Measurements from ENCODE around the gene RNASE7.

The RNASE7 gene

DNA sequence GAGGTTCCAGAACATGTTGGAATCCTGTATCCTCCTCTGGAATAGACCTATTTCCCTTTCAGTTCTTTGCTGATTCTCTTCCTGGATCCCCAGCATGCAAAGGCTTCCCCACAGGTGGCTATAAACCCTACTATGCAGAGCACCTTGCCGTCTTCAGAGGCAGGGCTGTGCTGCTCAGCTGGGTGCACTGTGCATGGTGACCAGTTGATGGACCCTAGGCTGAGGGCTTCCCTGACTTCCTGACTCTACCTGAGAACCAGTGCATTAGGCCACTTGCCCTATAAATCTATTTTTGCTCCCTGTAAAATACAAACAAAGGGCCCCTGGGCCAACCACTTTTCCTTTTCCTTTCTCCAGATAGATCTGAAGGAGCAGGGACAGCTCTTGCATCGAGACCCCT lies 42.2 kb downstream of the RNASE7 start:
- H2AFZ ChIP-seq (ENCODE audit: low read depth, low read length): no peak overlapping the region
- H3K36me3 ChIP-seq (replicated peaks; ENCODE audit: low read depth, low read length): peaks cover 32% of the 10 kb centered on the region
- no peak overlapping the region for H3K4me3 ChIP-seq (ENCODE audit: low read length)
- TF ChIP-seq EZH2phosphoT487 (IDR thresholded peaks at IDR 0.05; ENCODE audit: low read depth): no peak
- TF ChIP-seq, protein P1, sequence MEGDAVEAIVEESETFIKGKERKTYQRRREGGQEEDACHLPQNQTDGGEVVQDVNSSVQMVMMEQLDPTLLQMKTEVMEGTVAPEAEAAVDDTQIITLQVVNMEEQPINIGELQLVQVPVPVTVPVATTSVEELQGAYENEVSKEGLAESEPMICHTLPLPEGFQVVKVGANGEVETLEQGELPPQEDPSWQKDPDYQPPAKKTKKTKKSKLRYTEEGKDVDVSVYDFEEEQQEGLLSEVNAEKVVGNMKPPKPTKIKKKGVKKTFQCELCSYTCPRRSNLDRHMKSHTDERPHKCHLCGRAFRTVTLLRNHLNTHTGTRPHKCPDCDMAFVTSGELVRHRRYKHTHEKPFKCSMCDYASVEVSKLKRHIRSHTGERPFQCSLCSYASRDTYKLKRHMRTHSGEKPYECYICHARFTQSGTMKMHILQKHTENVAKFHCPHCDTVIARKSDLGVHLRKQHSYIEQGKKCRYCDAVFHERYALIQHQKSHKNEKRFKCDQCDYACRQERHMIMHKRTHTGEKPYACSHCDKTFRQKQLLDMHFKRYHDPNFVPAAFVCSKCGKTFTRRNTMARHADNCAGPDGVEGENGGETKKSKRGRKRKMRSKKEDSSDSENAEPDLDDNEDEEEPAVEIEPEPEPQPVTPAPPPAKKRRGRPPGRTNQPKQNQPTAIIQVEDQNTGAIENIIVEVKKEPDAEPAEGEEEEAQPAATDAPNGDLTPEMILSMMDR (IDR thresholded peaks at IDR 0.05; ENCODE audit: low read depth, low read length): no peak
- H3K9me3 ChIP-seq (ENCODE audit: insufficient read depth, low read length): no peaks in the 10 kb centered on the region
- H4K20me1 ChIP-seq (ENCODE audit: insufficient read depth, low read length): no peaks in the 10 kb centered on the region
- H3K9ac ChIP-seq (ENCODE audit: low read length): no peak overlapping the region
- H3K27ac ChIP-seq (ENCODE audit: low read length): no peak overlapping the region
- no peaks in the 10 kb centered on the region for H3K27me3 ChIP-seq (ENCODE audit: low read depth, low read length)
- no peaks in the 10 kb centered on the region for H3K4me1 ChIP-seq (ENCODE audit: low read length)
- no peaks in the 10 kb centered on the region for H3K79me2 ChIP-seq (ENCODE audit: low read length)
- H3K4me2 ChIP-seq (ENCODE audit: low read length): no peak overlapping the region

DNA sequence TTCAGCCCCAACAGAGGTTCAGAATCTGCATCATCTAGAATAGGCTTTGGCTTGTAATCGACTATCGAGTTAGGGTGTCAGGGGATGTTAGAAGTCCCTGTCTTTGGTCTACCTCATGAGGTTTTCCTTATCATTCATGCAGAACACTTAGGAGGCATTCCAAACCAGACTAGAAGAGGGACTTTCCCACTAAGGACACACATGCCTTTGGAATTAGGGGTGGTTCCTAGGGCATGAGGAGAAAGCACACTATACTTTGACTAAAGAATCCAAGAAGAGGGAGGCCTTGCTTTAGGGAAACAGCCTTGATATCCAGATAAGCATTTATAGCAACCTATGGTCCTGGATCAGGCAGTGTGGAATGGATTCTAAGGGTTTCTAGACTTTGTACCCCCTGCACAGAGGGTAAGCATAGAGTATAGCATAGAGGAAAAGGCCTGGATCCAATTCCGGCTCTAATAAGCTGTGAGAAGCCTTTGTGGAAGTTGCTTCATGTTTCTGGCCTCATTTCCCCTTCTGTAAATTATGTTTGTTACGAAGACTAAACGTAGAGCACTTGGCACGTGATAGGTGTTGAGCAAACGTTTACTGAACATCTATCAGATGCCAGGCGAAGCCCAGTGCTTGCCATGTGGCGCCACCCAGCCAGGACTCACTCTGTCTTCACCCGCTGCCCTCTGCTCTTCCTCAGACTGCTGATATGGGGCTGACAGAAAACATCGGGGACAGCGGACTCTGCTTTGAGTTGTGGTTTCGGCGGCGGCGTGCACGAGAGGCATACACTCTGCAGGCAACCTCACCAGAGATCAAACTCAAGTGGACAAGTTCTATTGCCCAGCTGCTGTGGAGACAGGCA lies 43.1 kb downstream of the RNASE7 start:
- TF ChIP-seq, protein P1 (IDR thresholded peaks at IDR 0.05; ENCODE audit: low read depth, low read length): no peak
- TF ChIP-seq EZH2phosphoT487 (IDR thresholded peaks at IDR 0.05; ENCODE audit: low read depth): no peak

DNA sequence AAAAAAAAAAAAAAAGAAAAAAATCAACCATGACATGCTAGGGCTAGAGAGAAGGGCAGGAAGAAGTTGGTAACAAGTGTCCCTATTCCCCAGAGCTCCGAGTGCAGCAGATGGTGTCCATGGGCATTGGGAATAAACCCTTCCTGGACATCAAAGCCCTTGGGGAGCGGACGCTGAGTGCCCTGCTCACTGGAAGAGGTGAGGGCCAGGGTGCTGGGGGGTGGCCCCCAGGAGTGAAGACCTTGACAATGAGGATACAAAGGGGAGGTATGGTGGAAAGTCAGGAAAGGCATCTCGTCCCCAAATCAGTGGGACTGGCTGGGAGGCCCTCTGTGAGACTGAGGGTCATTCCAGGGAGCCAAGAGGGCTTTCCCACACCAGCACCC lies 44.7 kb downstream of the RNASE7 start:
- Histone ChIP-seq H2AFZ (ENCODE audit: low read depth, low read length) (no peak overlapping the region), H3K27me3 (ENCODE audit: low read depth, low read length) (no peaks in the 10 kb centered on the region), H3K79me2 (ENCODE audit: low read length) (no peaks in the 10 kb centered on the region), H3K9me3 (ENCODE audit: insufficient read depth, low read length) (no peaks in the 10 kb centered on the region), H3K36me3 (replicated peaks; ENCODE audit: low read depth, low read length) (peaks cover 29% of the 10 kb centered on the region), H3K4me2 (ENCODE audit: low read length) (no peak overlapping the region), H3K27ac (ENCODE audit: low read length) (no peak overlapping the region), H3K9ac (ENCODE audit: low read length) (no peak overlapping the region), H4K20me1 (ENCODE audit: insufficient read depth, low read length) (no peaks in the 10 kb centered on the region), H3K4me1 (ENCODE audit: low read length) (no peaks in the 10 kb centered on the region), H3K4me3 (ENCODE audit: low read length) (no peak overlapping the region)
- TF ChIP-seq EZH2phosphoT487 (IDR thresholded peaks at IDR 0.05; ENCODE audit: low read depth): no peak
- TF ChIP-seq, protein P1 (IDR thresholded peaks at IDR 0.05; ENCODE audit: low read depth, low read length): no peak

More for the DNA sequence above, 43.1 kb downstream of the RNASE7 start:
- Histone ChIP-seq H3K4me2 (ENCODE audit: low read length) (no peak overlapping the region), H3K27ac (ENCODE audit: low read length) (no peak overlapping the region), H2AFZ (ENCODE audit: low read depth, low read length) (no peak overlapping the region), H3K36me3 (replicated peaks; ENCODE audit: low read depth, low read length) (peaks cover 28% of the 10 kb centered on the region), H3K27me3 (ENCODE audit: low read depth, low read length) (no peaks in the 10 kb centered on the region), H3K4me1 (ENCODE audit: low read length) (no peaks in the 10 kb centered on the region), H4K20me1 (ENCODE audit: insufficient read depth, low read length) (no peaks in the 10 kb centered on the region), H3K79me2 (ENCODE audit: low read length) (no peaks in the 10 kb centered on the region), H3K4me3 (ENCODE audit: low read length) (no peak overlapping the region), H3K9me3 (ENCODE audit: insufficient read depth, low read length) (no peaks in the 10 kb centered on the region), H3K9ac (ENCODE audit: low read length) (no peak overlapping the region)

DNA sequence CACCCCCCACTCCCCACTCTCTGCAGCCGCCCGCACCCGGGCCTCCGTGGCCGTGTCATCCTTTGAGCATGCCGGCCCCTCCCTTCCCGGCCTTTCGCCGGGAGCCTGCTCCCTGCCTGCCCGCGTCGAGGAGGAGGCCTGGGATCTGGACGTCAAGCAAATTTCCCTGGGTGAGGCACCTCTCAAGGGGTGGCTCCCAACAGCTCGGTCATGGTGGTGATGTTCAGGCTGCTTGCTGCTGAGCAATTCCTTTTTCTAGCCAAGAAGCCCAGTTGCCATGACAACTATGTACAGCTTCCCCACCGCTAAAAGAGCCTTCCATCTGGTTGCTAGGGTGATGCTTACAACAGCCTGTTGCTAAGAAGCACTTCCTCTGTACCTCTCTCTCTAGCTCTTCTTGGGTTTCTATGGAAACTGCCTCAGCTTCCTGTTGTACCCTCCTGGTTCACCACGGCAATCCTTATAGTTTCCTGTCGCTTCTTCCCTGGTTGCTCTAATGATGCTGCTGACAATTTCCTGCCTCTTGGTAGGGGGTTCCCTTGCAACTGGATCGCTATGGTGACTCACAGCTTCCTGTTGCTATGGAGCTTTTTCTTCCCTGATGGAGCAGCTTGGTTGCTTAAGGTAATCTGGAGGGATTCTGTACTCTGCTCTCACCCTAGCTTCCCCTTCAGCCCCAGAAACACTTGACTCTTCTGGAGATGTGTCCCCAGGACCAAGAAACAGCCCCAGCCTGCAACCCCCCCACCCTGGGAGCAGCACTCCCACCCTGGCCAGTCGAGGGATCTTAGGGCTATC lies 45.3 kb downstream of the RNASE7 start:
- Histone ChIP-seq H3K4me3 (ENCODE audit: low read length) (no peak overlapping the region), H3K9ac (ENCODE audit: low read length) (no peak overlapping the region), H3K36me3 (replicated peaks; ENCODE audit: low read depth, low read length) (peaks cover 25% of the 10 kb centered on the region), H3K27ac (ENCODE audit: low read length) (no peak overlapping the region), H3K79me2 (ENCODE audit: low read length) (no peaks in the 10 kb centered on the region), H3K9me3 (ENCODE audit: insufficient read depth, low read length) (no peaks in the 10 kb centered on the region), H3K27me3 (ENCODE audit: low read depth, low read length) (no peaks in the 10 kb centered on the region), H3K4me1 (ENCODE audit: low read length) (peaks cover 3% of the 10 kb centered on the region; the same call in 1 of the 2 replicates), H2AFZ (ENCODE audit: low read depth, low read length) (no peak overlapping the region), H4K20me1 (ENCODE audit: insufficient read depth, low read length) (no peaks in the 10 kb centered on the region), H3K4me2 (ENCODE audit: low read length) (no peak overlapping the region)
- TF ChIP-seq EZH2phosphoT487 (IDR thresholded peaks at IDR 0.05; ENCODE audit: low read depth): no peak
- TF ChIP-seq, protein P1 (IDR thresholded peaks at IDR 0.05; ENCODE audit: low read depth, low read length): no peak

All from OCI-LY3 (cell line).